ENCODE measurements around the gene MRPL20.

DNA sequence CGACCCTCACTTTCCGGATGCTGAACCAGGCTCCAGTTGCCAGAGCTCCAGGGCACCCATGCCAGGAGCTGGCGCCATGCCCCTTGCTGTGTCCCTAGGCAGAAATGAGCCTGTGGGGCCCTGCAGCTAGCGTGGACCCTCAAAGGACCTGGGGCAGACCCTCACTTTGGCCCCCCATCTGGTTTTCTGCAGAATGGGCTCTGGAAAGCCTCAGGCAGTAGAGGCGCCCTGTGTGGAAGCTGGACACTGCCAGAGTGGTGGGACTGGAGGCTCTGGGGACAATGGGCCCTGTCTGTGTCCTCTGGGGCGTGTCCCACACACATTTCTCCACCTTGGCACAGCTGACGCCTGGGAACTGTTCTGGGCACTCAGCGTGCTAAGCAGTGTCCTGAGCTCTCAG lies 25.8 kb downstream of the MRPL20 start:
- no peak for TF ChIP-seq SUZ12 (IDR thresholded peaks at IDR 0.05)
- TF ChIP-seq ARNT (IDR thresholded peaks at IDR 0.05) = no peak
- no peak for TF ChIP-seq ELF4 (IDR thresholded peaks at IDR 0.05)
- no peak for TF ChIP-seq FOXM1 (IDR thresholded peaks at IDR 0.05; ENCODE audit: borderline replicate concordance)
- TF ChIP-seq TARDBP (IDR thresholded peaks at IDR 0.05) = no peak
- no peak for TF ChIP-seq FOXA1 (IDR thresholded peaks at IDR 0.05)
